K562 (cell line): ENCODE results near the gene GDF7. TPM values are rescaled to one million over a fixed set of nuclear protein-coding genes. Genes with fewer than 3 reads are reported as not detected.

Experiments
- ATAC-seq: fragments of 200-7000 bp; cut with Tn5 transposase; 3 replicates; pipeline ENCODE4 v1.9.1; 2020; ENCODE audit warnings: moderate library complexity
- BruUV-seq: library from RNA; stranded (reverse); fragments of 400-500 nt; replicated peaks from 2 replicates; lab custom pipeline; 2021; lab: Mats Ljungman, UMichigan
- CTCF ChIA-PET: fragments of 300-600 bp; formaldehyde crosslinking; extraction: SDS; loops from one replicate; lab custom pipeline; 2021; ENCODE audit warnings: low intra/inter-chr PET ratio; lab: Yijun Ruan, JAX
- POLR2A ChIA-PET: fragments of 300-600, 350-650 bp; sonication (Branson Sonifier 250); formaldehyde crosslinking; extraction: SDS; loops from one replicate; lab custom pipeline; 2021; ENCODE audit warnings: antibody characterized with exemption, inconsistent platforms; lab: Yijun Ruan, JAX
- DNase-seq, 4 experiments: peaks; one replicate each; pipeline versions ENCODE4 v3.0.0 to v3.0.0-alpha.2; 2011 to 2018; ENCODE audit warnings: low spot score in 3 of 4, mixed read lengths in 3 of 4; ENCODE audit errors: extremely low read depth in 1 of 4
- FAIRE-seq: peaks from 2 replicates; lab custom pipeline; 2011; peaks lifted over from hg19 to GRCh38; lab: Jason Lieb, UNC
- H2AFZ ChIP-seq: 2 replicates; pipeline ENCODE4 v1.6.0; 2011; ENCODE audit warnings: low read depth, low read length, control low read depth, inconsistent platforms
- H3K27ac ChIP-seq: fragments of 200-600 bp; 3 replicates; pipeline ENCODE4 v1.8.0; 2011; ENCODE audit warnings: low read depth, mild to moderate bottlenecking, control low read depth, inconsistent platforms, low read length, moderate library complexity, mixed read lengths; ENCODE audit errors: extremely low read depth
- H3K27me3 ChIP-seq, 2 experiments: fragments of 300-600 bp in 1 of 2; 2 replicates in 1 of 2; 3 replicates in 1 of 2; pipeline versions ENCODE4 v1.6.0 to v1.8.0; 2011; ENCODE audit warnings: inconsistent platforms in 2 of 2, low read length in 2 of 2, mild to moderate bottlenecking in 1 of 2, mixed read lengths in 1 of 2, moderate library complexity in 1 of 2; ENCODE audit not compliant: control insufficient read depth in 2 of 2, insufficient read depth in 2 of 2
- H3K36me3 ChIP-seq: fragments of 300-600 bp; 3 replicates; pipeline ENCODE4 v1.8.0; 2011; ENCODE audit warnings: mild to moderate bottlenecking, low read length, inconsistent platforms; ENCODE audit not compliant: control insufficient read depth, insufficient read depth
- H3K4me1 ChIP-seq, 2 experiments: fragments of 200-600 bp in 1 of 2; replicated peaks in 1 of 2; 2 replicates in 1 of 2; 3 replicates in 1 of 2; pipeline versions ENCODE4 v1.5.1 to v1.8.0; 2011; ENCODE audit warnings: inconsistent platforms in 2 of 2, low read length in 2 of 2, mild to moderate bottlenecking in 1 of 2, mixed read lengths in 1 of 2, moderate library complexity in 1 of 2; ENCODE audit not compliant: control insufficient read depth in 2 of 2, insufficient read depth in 2 of 2
- H3K4me2 ChIP-seq: 2 replicates; pipeline ENCODE4 v1.6.1; 2011; ENCODE audit warnings: low read length, control low read depth, inconsistent platforms, mixed read lengths; ENCODE audit not compliant: insufficient read depth
- H3K4me3 ChIP-seq: fragments of 200-600 bp; sonication (generic), shearing (Covaris generic); 2 replicates; pipeline ENCODE4 v1.5.1; 2016; ENCODE audit warnings: control low read depth, inconsistent platforms
- H3K79me2 ChIP-seq: fragments of 200-600 bp; 3 replicates; pipeline ENCODE4 v1.8.0; 2011; ENCODE audit warnings: low read length, inconsistent platforms; ENCODE audit not compliant: control insufficient read depth, insufficient read depth
- H3K9ac ChIP-seq, 2 experiments: 2 replicates each; pipeline versions ENCODE4 v1.6.0 to v1.6.1; 2011; ENCODE audit warnings: low read depth in 2 of 2, low read length in 2 of 2, control low read depth in 1 of 2, inconsistent platforms in 1 of 2, mild to moderate bottlenecking in 1 of 2, mixed read lengths in 1 of 2; ENCODE audit not compliant: insufficient read depth in 1 of 2
- H3K9me1 ChIP-seq: one replicate; pipeline ENCODE4 v1.6.0; 2011; ENCODE audit warnings: inconsistent platforms, mild to moderate bottlenecking, low read length, moderate library complexity; ENCODE audit not compliant: control insufficient read depth, insufficient read depth
- H3K9me3 ChIP-seq: replicated peaks from 2 replicates; pipeline ENCODE4 v1.5.1; 2011; ENCODE audit warnings: low read depth, low read length, inconsistent platforms; ENCODE audit not compliant: control insufficient read depth, insufficient read depth
- H4K20me1 ChIP-seq: replicated peaks from 2 replicates; pipeline ENCODE4 v1.6.1; 2011; ENCODE audit warnings: low read length, inconsistent platforms, mixed read lengths; ENCODE audit not compliant: control insufficient read depth, insufficient read depth
- BMI1 ChIP-seq: fragments of 150-350 bp; IDR thresholded peaks from 2 replicates; pipeline ENCODE4 v1.6.1; 2014; ENCODE audit warnings: low read length
- CTCF ChIP-seq, 3 experiments: IDR thresholded peaks in 2 of 3; conservative IDR thresholded peaks in 1 of 3; 2 replicates each; pipeline ENCODE4 v1.5.1; 2011 to 2012; ENCODE audit warnings: low read length in 3 of 3, mild to moderate bottlenecking in 3 of 3, control low read depth in 2 of 3, improper control_type of control experiment in 1 of 3, inconsistent platforms in 1 of 3, low read depth in 1 of 3, mixed read lengths in 1 of 3, moderate library complexity in 1 of 3; ENCODE audit not compliant: insufficient read depth in 2 of 3
- XRCC5 ChIP-seq: fragments of 200-400 bp; formaldehyde crosslinking; IDR thresholded peaks from 2 replicates; pipeline ENCODE4 v1.6.1; 2017; ENCODE audit warnings: low read depth, mild to moderate bottlenecking, low read length
- ZNF174 ChIP-seq: fragments of 250-450 bp; sonication (Bioruptor Pico); IDR thresholded peaks from 2 replicates; pipeline ENCODE4 v1.4.0; 2020; ENCODE audit warnings: mild to moderate bottlenecking
- ZNF583 ChIP-seq: fragments of 250-450 bp; sonication (Bioruptor Pico); IDR thresholded peaks from 2 replicates; pipeline ENCODE4 v1.4.0; 2020
- WGBS: fragments of 100-300 bp; shearing (Covaris generic); methylation state at CpG from one replicate; pipeline ENCODE4 v1.1.6; 2016; ENCODE audit warnings: low coverage, mixed read lengths; ENCODE audit not compliant: insufficient coverage; ENCODE audit errors: missing lambda C conversion rate; 5-methylcytosine and 5-hydroxymethylcytosine counted together
- in situ Hi-C: fragments of 300-500 bp; cut with MboI; formaldehyde crosslinking; loops from 4 replicates; pipeline ENCODE4 v1.15.0; 2018; ENCODE audit warnings: inconsistent platforms, mixed read lengths
- intact Hi-C: fragments of 100-400 bp; cut with micrococcal nuclease; formaldehyde crosslinking; loops from 2 replicates; pipeline ENCODE4 v1.14.2; 2022
- polyA plus RNA-seq, 8 experiments: library from polyadenylated mRNA; depleted of rRNA in 4 of 8; stranded (reverse) in 5 of 8; unstranded in 3 of 8; fragments of >200 nt; fragmentation: Nextera tagmentation in 2 of 8; fragmentation: Illumina TruSeq in 1 of 8; extraction: Ambion mirVana in 2 of 8; extraction: Trizol in 1 of 8; gene quantifications; 2 replicates each; pipeline versions ENCODE4 v1.2.1 to v1.2.3, GENCODE V29; 2011 to 2014; ENCODE audit warnings: inconsistent platforms in 1 of 8, missing spikeins in 1 of 8
- total RNA-seq, 7 experiments: library from RNA; depleted of rRNA in 6 of 7; stranded (reverse); fragments of >200 nt in 6 of 7; fragmentation: Illumina TruSeq in 2 of 7; extraction: Trizol in 2 of 7; gene quantifications; 2 replicates each; pipeline versions ENCODE4 v1.2.1 to v1.2.3, GENCODE V29; 2011 to 2021; ENCODE audit warnings: low replicate concordance in 1 of 7

GDF7 gene
- total and polyA plus RNA-seq, 9 of the 15 experiments (the other 6 are each of a cell fraction or from before 2014, with no cell fraction given), result 0.01 TPM; not detected in 7

GRCh38 chr2:20678086-20678395, 11.1 kb downstream of the GDF7 start:
- Histone ChIP-seq H3K9me3 (no peaks in the 10 kb centered on the region), H3K4me2 (no peak overlapping the region), H3K9ac (no peak overlapping the region), H4K20me1 (no peaks in the 10 kb centered on the region; the same call in 1 of the 2 replicates), H3K4me3 (no peak overlapping the region), H3K27ac (no peak overlapping the region), H2AFZ (no peak overlapping the region), H3K9me1 (no peaks in the 10 kb centered on the region), H3K36me3 (peaks cover 7% of the 10 kb centered on the region; the same call in 2 of the 3 replicates), H3K79me2 (no peaks in the 10 kb centered on the region), H3K4me1 (peaks cover 0 to 3% of the 10 kb centered on the region in 2 experiments; a peak in 1 of 5 replicates), H3K27me3 (peaks cover 3 to 16% of the 10 kb centered on the region in 2 experiments; a peak in 4 of 5 replicates)
- CTCF ChIA-PET, result no interaction called here
- no TSS peak for BruUV-seq
- in situ Hi-C loops (no loop called here), intact Hi-C loops (no loop called here)
- TF ChIP-seq XRCC5 (no peak), CTCF (IDR thresholded peaks at IDR 0.05 in 2 of 3, conservative IDR thresholded peaks at IDR 0.05 in 1 of 3; ENCODE audit: insufficient read depth in 2 of 3, low read depth in 1 of 3, low read length in 3 of 3) (no peak), ZNF174 (CRISPR knock-in tag) (no peak)
- WGBS, result 63% methylated on average over 1 of the region's 1 CpG
- no peak for FAIRE-seq
- ATAC-seq, result no peak
- no peak for DNase-seq
- POLR2A ChIA-PET, result no interaction called here

GRCh38 chr2:20678780-20679179, 11.8 kb downstream of the GDF7 start:
- ChIA-PET CTCF (no interaction called here), POLR2A (interaction anchor here (0.6 kb wide), 1 partner anchor 10 kb away, joined by 3 read pairs; no protein-coding TSS in a partner anchor)
- Histone ChIP-seq H3K4me2 (no peak overlapping the region), H3K9me1 (no peaks in the 10 kb centered on the region), H3K4me3 (no peak overlapping the region), H3K4me1 (peaks cover 0 to 3% of the 10 kb centered on the region in 2 experiments; a peak in 1 of 5 replicates), H2AFZ (no peak overlapping the region), H3K79me2 (no peaks in the 10 kb centered on the region), H4K20me1 (no peaks in the 10 kb centered on the region; the same call in 1 of the 2 replicates), H3K9me3 (no peaks in the 10 kb centered on the region), H3K27me3 (peaks cover 3 to 13% of the 10 kb centered on the region in 2 experiments; a peak in 4 of 5 replicates), H3K9ac (no peak overlapping the region), H3K27ac (no peak overlapping the region), H3K36me3 (peaks cover 11% of the 10 kb centered on the region; the same call in 2 of the 3 replicates)
- no peak for FAIRE-seq
- in situ Hi-C loops (no loop called here), intact Hi-C loops (no loop called here)
- TF ChIP-seq ZNF583 (no peak), BMI1 (no peak)
- 80% methylated on average over 2 of the region's 2 CpGs for WGBS
- ATAC-seq, result no peak
- DNase-seq, result no peak
- BruUV-seq, result no TSS peak
